HG03097 (cell line): ENCODE data around the gene ERGIC3.
A peak's percentile ranks its signal among the peaks of the same experiment; 100 is the strongest.

Source experiments
- ATAC-seq: cut with Tn5 transposase; IDR thresholded peaks from one replicate; pipeline ENCODE4 v1.9.1; 2021; ENCODE audit not compliant: unreplicated experiment, low FRiP score

Gene ERGIC3

GRCh38 chr20:35541783-35542662 is at the start of gene ERGIC3:
ERGIC3 (plus strand) TSS chr20:35542078; CDS start chr20:35542098, 20 bp downstream.
- peak; percentile 66 for ATAC-seq

GRCh38 chr20:35492352-35492751 is 49.5 kb upstream of the ERGIC3 start:
- no peak for ATAC-seq

GRCh38 chr20:35496481-35496880 is 45.4 kb upstream of the ERGIC3 start:
- ATAC-seq, result no peak

GRCh38 chr20:35497320-35497719 is 44.6 kb upstream of the ERGIC3 start:
- ATAC-seq, result no peak

- no peak for ATAC-seq
Observed at GRCh38 chr20:35497780-35498189, 44.1 kb upstream of the ERGIC3 start.

GRCh38 chr20:35499271-35499670 is 42.6 kb upstream of the ERGIC3 start:
- no peak for ATAC-seq

GRCh38 chr20:35502352-35502751 is 39.5 kb upstream of the ERGIC3 start:
- no peak for ATAC-seq

- ATAC-seq, result no peak
Observed at GRCh38 chr20:35503281-35503680, 38.6 kb upstream of the ERGIC3 start.

- no peak for ATAC-seq
Observed at GRCh38 chr20:35503841-35504561, 37.9 kb upstream of the ERGIC3 start.

GRCh38 chr20:35504751-35505150 is 37.1 kb upstream of the ERGIC3 start:
- ATAC-seq, result no peak

- no peak for ATAC-seq
Observed at GRCh38 chr20:35506179-35506578, 35.7 kb upstream of the ERGIC3 start.

GRCh38 chr20:35506872-35507638 is 34.8 kb upstream of the ERGIC3 start:
- ATAC-seq, result no peak

- no peak for ATAC-seq
Observed at GRCh38 chr20:35508493-35509218, 33.2 kb upstream of the ERGIC3 start.

GRCh38 chr20:35510951-35511735 is 30.7 kb upstream of the ERGIC3 start:
- ATAC-seq, result no peak

GRCh38 chr20:35511814-35512420 is 30.0 kb upstream of the ERGIC3 start:
- ATAC-seq, result no peak

GRCh38 chr20:35514371-35514932 is 27.4 kb upstream of the ERGIC3 start:
- ATAC-seq, result no peak

GRCh38 chr20:35515341-35515740 is 26.5 kb upstream of the ERGIC3 start:
- no peak for ATAC-seq

GRCh38 chr20:35515949-35516645 is 25.8 kb upstream of the ERGIC3 start:
- ATAC-seq, result no peak
